CD4-positive, alpha-beta T cell treated with Interleukin-6 for 4 hours (primary cell): Measurements from ENCODE around the gene CTDP1.

ENCODE experiments used
- DNase-seq: peaks from one replicate; pipeline ENCODE4 v3.0.0-alpha.2; 2020; ENCODE audit warnings: mixed read lengths

The CTDP1 gene

DNA sequence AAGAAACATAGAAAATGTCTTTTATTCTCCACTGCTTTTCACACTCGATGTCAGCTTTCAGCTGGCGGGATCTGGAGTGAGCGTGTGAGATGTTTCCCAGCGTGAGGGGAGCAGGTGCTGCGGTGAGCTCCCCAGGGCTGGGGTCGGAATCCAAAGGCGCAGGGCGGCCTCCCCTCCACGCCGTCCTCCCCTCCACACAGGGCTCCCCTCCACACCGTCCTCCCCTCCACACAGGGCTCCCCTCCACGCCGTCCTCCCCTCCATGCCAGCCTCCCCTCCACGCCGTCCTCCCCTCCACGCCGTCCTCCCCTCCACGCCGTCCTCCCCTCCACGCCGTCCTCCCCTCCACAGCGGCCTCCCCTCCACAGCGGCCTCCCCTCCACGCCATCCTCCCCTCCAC lies 91.2 kb downstream of the CTDP1 start:
- DNase-seq = no peak

DNA sequence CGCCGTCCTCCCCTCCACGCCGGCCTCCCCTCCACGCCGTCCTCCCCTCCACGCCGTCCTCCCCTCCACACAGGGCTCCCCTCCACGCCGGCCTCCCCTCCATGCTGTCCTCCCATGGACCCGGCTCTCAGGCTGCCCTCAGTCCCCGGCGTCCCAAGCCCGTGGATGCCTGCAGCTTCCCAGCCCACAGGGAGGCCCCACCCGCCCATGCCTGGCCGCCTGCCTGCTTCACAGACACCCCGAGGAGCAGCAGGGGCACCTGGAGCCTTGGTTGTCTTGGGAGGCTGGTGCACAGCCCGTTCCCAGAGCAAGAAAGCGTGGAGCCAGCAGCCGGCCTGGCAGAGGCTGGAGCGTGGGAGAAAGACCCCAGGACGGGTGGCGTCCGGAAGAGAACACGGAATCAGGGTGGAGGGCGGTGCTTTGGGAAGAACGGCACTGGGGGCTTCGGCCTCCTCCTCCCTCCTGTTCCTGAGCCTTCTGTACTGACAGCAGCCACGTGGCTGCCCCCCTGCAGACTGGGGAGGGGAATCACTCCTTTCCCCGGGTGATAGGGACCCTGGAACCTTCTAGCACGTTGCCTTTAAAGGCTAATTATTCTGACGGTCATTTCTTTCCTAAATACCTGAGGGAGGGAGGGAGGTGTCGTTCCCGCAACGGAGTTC lies 92.0 kb downstream of the CTDP1 start:
- DNase-seq = no peak

DNA sequence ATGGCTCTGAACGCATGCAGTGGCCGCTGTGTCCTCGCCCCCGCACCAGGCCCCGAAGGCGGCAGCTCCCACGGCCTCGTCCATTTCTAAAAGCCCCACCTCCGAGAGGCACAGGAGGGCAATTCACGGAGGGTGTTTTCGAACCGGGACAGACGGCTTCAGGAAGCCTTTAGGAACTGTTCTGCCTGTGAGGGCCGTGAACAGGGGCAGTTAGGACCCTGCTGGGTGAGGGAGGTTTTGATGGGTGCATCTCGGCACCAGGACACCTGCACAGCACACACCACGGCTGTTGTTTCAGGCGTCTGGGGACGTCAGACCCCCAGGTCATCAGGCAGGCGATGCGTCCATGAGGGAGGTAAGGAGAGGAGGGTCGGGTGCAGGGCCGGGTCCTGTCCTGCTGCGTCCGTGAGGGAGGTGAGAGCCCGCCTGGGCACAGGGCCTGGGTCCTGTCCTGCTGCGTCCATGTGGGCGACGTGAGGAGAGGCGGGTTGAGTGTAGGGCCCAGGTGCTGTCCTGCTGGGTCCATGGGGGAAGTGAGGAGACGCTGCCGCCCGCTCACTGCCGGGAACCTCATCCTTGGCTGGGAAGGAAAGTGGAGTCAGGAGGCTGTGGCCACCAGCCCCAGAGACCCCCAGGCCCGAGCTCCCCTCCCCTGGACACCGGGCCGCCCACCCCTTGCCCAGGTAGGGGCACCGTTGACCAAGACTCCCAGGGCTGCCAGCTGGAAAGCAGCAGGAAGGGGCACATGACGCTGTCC lies 92.7 kb downstream of the CTDP1 start:
- no peak for DNase-seq

GRCh38 chr18:79772865-79773696 lies 93.5 kb downstream of the CTDP1 start:
- no peak for DNase-seq

- no peak for DNase-seq
These were observed 94.5 kb downstream of the CTDP1 start for GRCh38 chr18:79774111-79774510.

- DNase-seq = no peak
These were observed 96.0 kb downstream of the CTDP1 start for GRCh38 chr18:79775441-79776221.

DNA sequence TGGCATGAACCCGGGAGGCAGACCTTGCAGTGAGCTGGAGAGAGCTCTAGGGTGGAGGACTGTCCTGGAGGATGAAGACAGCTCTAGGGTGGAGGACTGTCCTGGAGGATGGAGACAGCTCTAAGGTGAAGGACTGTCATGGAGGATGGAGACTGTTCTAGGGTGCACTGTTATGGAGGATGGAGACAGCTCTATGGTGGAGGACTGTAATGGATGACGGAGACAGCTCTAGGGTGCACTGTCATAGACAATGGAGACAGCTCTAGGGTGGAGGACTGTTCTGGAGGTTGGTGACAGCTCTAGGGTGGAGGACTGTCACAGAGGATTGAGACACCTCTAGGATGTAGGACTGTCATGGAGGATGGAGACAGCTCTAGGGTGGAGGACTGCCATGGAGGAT lies 97.1 kb downstream of the CTDP1 start:
- no peak for DNase-seq

DNA sequence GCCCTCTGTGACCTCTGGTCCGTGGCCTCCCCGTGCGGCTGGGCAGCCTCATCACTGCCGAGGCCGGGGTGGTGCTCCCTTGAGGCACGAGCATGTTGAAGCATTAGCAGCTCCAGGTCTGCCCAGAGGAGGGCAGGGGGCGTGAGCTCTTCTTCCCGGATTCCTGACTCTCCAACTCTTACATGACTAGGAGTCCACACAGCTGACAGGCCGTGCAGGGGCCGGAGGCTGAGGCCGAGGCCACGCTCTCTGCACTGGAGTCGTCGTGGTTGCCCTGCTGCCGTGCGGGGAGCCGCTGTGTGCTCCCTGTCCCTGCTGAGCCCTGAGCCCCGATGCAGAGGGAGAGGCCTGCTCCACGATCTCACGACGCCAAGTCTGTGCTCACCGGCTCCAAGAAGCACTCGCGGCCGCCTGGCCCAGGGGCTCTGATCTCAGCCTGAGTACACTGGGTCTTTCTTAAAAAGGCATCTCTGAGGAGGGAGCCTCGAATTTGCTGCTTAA lies 98.7 kb downstream of the CTDP1 start:
- DNase-seq = no peak

DNA sequence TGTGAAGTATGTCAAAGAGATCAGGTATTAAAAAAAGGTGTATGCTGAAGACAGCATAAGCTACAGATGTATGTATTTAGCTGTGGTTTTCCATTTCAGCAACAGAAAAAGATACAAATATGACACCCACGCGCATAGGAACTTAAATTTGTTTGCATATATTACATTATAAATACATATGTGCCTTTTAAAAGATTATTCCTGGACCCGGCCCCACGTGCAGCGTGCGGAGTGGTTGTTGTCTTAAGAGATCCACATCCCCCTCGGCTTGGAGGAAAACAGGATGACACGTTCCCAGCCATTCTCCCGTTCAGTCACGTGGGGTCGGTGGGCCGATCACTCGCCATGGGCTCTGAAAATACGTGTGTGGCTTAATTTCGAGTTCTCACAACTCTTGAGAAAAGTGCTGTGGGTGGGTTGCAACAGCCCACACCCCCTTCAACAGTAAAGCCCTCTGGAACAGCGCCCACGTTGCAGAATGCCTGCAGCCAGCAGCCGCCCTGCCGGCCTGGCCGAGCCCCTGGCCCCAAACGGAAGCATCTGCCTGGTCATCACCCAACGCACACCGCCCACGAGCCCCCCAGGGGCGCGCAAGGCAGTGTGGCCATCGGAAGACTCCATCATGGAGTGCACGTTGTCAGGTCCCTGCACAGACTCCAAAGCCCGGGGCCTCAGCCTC lies 99.6 kb downstream of the CTDP1 start:
- DNase-seq = no peak

- DNase-seq = no peak
These were observed 100.1 kb downstream of the CTDP1 start for GRCh38 chr18:79779700-79780190.

DNA sequence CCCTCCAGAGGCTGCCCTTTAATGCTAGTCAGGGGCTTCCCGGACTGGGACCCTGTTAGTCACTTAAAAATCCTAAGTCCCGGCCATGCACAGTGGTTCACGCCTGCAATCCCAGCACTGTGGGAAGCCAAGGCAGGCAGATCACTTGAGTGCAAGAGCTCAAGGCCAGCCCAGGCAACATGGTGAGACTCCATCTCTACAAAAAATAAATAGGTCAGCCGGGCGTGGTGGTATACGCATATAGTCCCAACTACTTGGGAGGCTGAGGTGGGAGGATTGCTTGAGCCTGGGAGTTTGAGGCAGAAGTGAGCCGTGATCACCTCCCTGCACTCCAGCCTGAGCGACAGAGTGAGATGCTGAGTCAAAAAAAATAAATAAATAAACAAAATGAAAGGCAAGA lies 100.9 kb downstream of the CTDP1 start:
- DNase-seq = no peak

DNA sequence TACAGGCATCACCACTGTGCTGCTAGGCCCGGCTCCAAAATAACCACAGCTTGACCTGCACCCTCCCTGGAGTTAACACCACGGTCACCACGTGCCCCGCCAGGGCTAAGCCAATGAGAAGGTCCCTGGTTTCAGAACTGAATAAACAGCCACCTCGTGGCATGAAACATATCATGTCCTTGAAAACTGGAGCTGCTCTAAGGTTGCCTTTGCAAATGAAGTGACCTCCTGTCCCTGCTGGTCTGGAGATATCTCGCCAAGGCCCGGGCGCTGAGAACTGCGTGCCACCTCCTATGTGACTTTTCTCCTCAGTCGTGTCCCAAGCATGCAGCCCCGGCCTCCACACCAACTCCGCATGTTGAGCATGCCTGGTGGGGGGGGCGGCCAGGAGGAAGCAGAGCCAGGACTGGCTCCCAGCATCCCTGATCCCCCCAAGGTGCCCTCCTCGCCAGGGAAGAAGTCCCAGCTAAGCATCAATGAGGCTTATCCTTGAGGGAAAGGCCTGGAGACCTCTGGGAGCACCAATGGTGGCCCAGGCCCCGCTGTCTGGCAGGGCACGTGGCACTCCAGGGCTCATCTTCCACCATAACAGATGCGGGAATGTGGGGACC lies 101.8 kb downstream of the CTDP1 start:
- no peak for DNase-seq

DNA sequence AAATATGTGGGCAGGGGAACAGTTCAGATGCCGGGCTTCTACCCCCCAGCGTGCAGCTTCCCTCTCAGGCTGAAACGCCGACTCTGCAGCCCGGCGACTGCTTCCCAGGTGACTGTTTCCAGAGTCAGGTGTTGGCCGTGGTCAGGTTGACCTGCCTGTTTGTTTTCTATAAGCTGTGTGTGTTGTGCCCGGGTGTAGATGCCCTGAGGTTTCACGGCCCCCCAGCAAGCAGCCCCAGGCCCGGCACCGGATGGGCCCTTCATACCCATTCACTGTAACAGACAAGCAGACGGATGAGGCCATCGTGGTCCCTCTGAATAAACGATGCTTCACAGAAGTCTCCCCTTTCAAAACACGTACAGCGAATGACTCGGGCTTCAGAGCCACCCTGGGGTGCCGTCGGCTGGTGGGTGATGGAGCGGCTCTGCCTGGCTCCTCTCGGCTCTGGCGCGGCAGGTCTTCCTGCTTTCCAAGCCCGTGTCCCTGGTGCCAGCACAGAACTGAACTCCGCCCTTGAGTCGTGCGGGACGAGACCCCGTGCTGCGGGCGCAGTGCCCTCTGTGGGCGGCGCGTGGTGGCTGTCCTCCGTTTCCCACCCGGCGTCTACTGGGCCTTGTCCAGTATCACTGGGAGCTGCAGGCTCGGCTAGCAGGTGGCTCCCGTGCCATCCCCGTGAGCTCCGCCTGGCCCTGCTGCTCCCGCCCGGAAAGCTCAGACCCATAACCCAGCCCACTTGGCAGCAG lies 103.1 kb downstream of the CTDP1 start:
- no peak for DNase-seq

GRCh38 chr18:79784071-79784913 lies 104.7 kb downstream of the CTDP1 start:
- no peak for DNase-seq

- no peak for DNase-seq
These were observed 105.6 kb downstream of the CTDP1 start for GRCh38 chr18:79784965-79785770.

- no peak for DNase-seq
These were observed 106.2 kb downstream of the CTDP1 start for GRCh38 chr18:79785831-79786230.

GRCh38 chr18:79786304-79786703 lies 106.7 kb downstream of the CTDP1 start:
- DNase-seq = no peak

GRCh38 chr18:79786786-79787526 lies 107.4 kb downstream of the CTDP1 start:
- no peak for DNase-seq
